ENCODE data around the gene RECK.

RECK gene

DNA sequence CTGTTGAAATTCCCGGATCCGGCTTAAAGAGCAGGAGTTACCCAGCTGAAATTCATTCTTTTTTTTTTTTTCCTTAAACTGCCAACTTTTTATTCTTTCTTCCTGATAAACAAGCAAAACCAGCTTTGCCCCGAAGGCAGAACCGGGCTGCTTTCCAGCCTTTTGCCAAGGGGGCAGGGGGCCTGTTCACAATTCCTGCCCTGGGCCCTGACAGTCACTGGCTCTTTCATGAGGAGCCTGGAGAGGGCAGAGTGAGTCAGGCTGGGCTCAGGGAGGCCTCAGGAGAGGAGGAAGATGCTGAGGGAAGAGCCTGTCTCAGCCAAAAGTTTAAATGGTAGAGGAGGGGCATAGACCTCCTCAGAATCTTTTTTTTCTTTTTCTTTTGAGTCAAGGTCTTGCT, 104.6 kb downstream of the RECK start:
- peaks cover 43% of the 10 kb centered on the region for H3K36me3 Mint-ChIP-seq (ENCODE audit: low read depth)
- H3K4me1 Mint-ChIP-seq (ENCODE audit: low read depth) = peaks cover 86% of the 10 kb centered on the region

DNA sequence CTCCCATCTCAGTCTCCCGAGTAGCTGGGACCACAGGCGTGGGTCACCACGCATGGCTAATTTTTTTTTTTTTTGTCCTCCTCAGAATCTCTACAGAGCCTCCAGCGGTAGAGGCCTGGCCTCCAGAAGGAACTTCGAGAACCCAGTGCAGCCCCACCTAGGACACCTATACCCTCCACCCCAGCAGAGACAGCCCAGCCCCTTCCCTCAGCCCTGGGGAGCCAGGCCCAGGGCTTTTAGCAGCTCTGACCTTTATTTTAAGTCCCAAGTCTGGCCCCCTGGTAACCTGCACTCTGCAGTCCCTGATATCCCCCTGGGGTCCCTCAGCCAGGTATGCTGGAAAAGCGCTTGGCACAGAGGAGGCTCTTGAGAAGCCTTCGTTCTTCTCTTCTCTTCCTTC, 105.0 kb downstream of the RECK start:
- peak overlapping the region; percentile 52 for H3K27ac Mint-ChIP-seq

More for the DNA sequence above, 104.6 kb downstream of the RECK start:
- H3K27ac Mint-ChIP-seq = peak overlapping the region; percentile 45
- peaks cover 12% of the 10 kb centered on the region for H3K9me3 Mint-ChIP-seq
- H3K27me3 Mint-ChIP-seq (ENCODE audit: low read depth) = peaks cover 11% of the 10 kb centered on the region
- no peak overlapping the region for H3K4me3 Mint-ChIP-seq

DNA sequence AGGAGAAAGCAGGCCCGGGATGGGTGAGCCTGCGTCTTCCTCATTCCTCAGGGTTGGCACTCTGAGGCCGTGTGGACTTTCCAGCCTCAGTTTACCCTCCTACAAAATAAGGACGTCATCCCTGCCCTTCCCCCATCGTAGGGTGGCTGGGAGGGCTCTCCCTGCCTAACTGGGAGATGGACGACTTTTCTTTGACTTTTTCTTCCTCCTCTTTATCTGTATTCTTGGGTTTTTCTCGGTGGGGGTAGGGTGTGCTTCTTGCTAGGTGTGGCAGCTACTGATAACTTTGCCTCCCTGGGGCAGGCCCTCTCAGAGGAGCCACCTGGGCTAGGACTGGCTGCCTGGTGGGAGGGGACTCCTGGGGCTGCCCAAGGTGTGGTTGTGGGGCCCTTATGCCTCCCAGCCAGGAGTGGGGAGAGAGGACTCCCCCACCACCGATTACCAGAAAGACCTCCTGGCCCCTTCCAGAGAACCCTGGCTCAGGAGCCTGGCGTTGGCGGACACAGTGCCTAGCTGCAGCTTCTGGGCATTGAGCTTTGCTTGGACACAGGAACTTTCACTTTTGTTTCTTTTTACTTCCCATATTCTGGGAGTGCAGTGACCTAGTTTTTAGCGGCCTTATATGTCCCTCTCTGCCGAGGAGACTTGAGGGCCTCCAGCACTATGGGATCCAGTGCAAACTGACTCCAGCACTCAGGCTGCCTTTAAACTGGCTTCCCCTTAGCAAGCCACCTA, 106.0 kb downstream of the RECK start:
- Mint-ChIP-seq H3K36me3 (ENCODE audit: low read depth) (peaks cover 50% of the 10 kb centered on the region), H3K4me3 (peak overlapping the region; percentile 84), H3K27me3 (ENCODE audit: low read depth) (peaks cover 3% of the 10 kb centered on the region), H3K27ac (peak overlapping the region; percentile 92), H3K9me3 (peaks cover 19% of the 10 kb centered on the region), H3K4me1 (ENCODE audit: low read depth) (peaks cover 88% of the 10 kb centered on the region)

More for the DNA sequence above, 105.0 kb downstream of the RECK start:
- Mint-ChIP-seq H3K27me3 (ENCODE audit: low read depth) (peaks cover 11% of the 10 kb centered on the region), H3K36me3 (ENCODE audit: low read depth) (peaks cover 45% of the 10 kb centered on the region), H3K4me1 (ENCODE audit: low read depth) (peaks cover 87% of the 10 kb centered on the region), H3K9me3 (peaks cover 14% of the 10 kb centered on the region), H3K4me3 (no peak overlapping the region)

DNA sequence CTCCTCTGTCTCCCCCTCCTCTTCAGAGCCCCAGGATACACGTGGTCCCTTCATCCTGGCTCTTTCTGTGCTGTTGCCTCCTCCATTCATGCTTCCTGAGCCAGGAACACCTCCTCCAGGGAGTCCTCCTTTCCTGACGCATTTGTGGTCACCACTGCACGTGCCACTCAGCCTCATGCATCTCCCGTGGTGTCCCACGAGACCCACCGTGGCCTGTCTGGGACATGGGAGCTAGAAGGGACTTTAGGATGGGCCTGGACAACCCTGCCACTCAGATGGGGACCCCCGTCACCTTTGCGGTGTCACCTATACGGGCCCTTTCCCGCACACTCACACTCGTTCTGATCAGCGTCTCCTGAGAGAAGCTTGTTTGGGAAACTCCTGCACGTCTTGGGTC, 106.5 kb downstream of the RECK start:
- peaks cover 87% of the 10 kb centered on the region for H3K4me1 Mint-ChIP-seq (ENCODE audit: low read depth)
- peak overlapping the region; percentile 92 for H3K27ac Mint-ChIP-seq
- H3K9me3 Mint-ChIP-seq = peaks cover 19% of the 10 kb centered on the region
- peak overlapping the region; percentile 84 for H3K4me3 Mint-ChIP-seq
- H3K27me3 Mint-ChIP-seq (ENCODE audit: low read depth) = no peaks in the 10 kb centered on the region
- H3K36me3 Mint-ChIP-seq (ENCODE audit: low read depth) = peaks cover 52% of the 10 kb centered on the region

DNA sequence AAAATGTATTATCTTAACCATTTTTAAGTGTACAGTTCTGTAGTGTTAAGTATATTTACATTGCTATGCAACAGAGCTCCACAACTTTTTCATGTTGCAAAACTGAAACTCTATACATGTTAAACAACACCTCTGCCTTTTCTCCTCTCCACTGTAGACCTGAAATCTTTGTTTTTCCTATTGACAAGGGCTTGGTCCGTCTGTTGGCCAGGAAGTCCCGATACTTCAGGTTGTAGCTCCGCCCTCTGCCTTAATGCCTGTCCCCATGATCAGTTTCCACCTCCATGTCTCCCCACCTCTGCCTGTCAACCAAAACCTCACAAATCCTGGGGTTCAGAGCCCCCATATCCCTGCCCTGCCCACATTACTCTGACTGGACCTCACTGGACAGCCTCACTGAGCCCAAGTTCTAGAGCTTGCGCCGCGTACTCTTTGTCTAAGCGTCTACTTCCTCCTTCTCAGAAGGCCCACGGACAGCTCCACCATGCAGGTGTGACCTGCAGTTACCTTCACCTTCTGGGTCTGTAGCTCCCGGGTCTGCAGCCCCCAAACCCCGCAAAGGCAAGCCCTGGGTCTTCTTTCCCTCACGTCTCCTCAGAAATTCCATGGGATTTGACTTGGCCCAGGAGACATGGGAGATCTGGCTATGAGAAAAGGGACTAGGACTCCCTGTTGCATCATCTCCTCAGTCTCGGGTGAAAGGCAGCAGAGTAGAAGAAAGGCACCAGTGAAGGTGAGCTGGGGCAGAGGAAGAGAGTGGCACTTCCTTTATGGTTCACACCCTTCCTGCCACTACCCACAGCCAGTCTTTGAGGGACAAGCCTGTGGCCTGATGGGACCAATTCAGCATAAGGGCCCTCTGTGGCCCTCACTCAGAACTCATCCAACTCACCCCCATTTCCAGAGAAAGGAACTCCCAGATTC, 107.9 kb downstream of the RECK start:
- no peaks in the 10 kb centered on the region for H3K27me3 Mint-ChIP-seq (ENCODE audit: low read depth)
- peaks cover 83% of the 10 kb centered on the region for H3K4me1 Mint-ChIP-seq (ENCODE audit: low read depth)
- H3K9me3 Mint-ChIP-seq = peaks cover 19% of the 10 kb centered on the region
- peaks cover 53% of the 10 kb centered on the region for H3K36me3 Mint-ChIP-seq (ENCODE audit: low read depth)
- peak overlapping the region; percentile 92 for H3K27ac Mint-ChIP-seq
- peak overlapping the region; percentile 84 for H3K4me3 Mint-ChIP-seq

DNA sequence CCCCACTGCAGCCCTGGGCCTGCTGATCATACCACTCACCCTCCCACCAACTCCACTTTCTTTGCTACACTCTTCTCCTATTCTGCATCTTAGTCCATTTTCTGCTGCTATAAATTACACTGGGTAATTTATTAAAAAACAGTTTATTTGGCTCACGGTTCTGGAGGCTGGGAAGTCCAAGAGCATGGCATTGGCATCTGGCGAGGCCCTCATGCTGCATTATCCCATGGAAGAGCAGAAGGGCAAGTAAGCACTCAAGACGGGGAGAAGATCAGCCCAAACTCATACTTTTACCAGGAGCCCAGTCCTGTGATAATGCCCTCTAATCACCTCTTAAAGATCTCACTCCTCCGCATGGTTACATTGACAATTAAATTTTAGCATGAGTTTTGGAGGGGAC, 109.3 kb downstream of the RECK start:
- H3K27ac Mint-ChIP-seq = peak overlapping the region; percentile 92
- H3K36me3 Mint-ChIP-seq (ENCODE audit: low read depth) = peaks cover 54% of the 10 kb centered on the region

DNA sequence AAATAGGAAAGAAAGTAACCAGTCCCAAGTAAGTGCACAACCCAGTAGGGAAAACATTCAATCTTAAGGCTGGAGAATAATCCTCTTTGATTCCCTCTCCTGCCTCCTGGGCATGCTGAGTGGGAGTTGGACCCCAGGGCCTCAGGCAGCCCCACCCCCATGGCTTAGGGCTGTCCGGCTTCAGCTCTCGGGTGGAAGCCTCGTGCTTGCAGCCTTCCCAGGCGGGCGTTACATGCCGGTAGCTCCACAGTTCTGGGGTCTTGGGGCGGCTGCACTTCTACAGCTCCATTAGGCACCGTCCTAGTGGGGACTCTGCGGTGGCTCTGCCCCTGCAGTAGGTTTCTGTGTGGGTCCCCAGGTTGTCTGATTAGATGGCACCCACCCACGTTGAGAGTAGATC, 109.9 kb downstream of the RECK start:
- H3K27ac Mint-ChIP-seq = no peak overlapping the region
- H3K36me3 Mint-ChIP-seq (ENCODE audit: low read depth) = peaks cover 58% of the 10 kb centered on the region
- no peak overlapping the region for H3K4me3 Mint-ChIP-seq
- H3K4me1 Mint-ChIP-seq (ENCODE audit: low read depth) = peaks cover 79% of the 10 kb centered on the region
- H3K27me3 Mint-ChIP-seq (ENCODE audit: low read depth) = no peaks in the 10 kb centered on the region
- H3K9me3 Mint-ChIP-seq = peaks cover 19% of the 10 kb centered on the region

More for the DNA sequence above, 109.3 kb downstream of the RECK start:
- peaks cover 19% of the 10 kb centered on the region for H3K9me3 Mint-ChIP-seq
- H3K4me1 Mint-ChIP-seq (ENCODE audit: low read depth) = peaks cover 80% of the 10 kb centered on the region
- peak overlapping the region; percentile 84 for H3K4me3 Mint-ChIP-seq
- H3K27me3 Mint-ChIP-seq (ENCODE audit: low read depth) = no peaks in the 10 kb centered on the region

DNA sequence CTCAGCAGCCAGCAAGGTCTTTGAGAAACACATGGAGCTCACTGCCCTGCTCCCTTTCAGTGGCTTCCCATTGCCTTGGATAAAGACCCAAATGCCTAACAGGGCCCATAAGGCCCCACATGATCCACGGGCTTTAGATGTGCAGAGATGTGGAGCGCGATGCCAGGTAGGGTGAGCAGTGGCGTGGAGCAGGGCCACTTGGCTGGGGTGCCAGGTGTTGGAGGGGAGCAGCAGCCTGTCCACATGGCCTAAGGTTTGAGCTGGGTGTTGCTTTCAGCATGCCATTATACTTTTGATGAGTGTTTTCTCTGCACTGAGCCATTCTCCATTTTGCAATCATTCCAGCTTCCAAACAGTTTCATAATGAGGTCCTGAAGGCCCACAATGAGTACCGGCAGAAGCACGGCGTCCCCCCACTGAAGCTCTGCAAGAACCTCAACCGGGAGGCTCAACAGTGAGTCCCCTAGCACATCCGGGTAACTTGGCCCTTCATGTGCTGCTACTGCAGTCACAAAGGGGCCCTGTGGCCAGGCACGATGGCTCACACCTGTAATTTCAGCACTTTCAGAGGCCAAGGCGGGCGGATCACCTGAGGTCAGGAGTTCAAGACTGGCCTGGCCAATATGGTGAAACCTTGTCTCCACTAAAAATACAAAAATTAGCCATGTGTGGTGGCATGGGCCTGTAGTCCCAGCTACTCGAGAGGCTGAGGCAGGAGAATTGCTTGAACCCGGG, 110.9 kb downstream of the RECK start:
- Mint-ChIP-seq H3K4me1 (ENCODE audit: low read depth) (peaks cover 76% of the 10 kb centered on the region), H3K27ac (peak overlapping the region; percentile 42), H3K27me3 (ENCODE audit: low read depth) (no peaks in the 10 kb centered on the region), H3K4me3 (peak overlapping the region; percentile 16), H3K36me3 (ENCODE audit: low read depth) (peaks cover 62% of the 10 kb centered on the region), H3K9me3 (peaks cover 19% of the 10 kb centered on the region)

DNA sequence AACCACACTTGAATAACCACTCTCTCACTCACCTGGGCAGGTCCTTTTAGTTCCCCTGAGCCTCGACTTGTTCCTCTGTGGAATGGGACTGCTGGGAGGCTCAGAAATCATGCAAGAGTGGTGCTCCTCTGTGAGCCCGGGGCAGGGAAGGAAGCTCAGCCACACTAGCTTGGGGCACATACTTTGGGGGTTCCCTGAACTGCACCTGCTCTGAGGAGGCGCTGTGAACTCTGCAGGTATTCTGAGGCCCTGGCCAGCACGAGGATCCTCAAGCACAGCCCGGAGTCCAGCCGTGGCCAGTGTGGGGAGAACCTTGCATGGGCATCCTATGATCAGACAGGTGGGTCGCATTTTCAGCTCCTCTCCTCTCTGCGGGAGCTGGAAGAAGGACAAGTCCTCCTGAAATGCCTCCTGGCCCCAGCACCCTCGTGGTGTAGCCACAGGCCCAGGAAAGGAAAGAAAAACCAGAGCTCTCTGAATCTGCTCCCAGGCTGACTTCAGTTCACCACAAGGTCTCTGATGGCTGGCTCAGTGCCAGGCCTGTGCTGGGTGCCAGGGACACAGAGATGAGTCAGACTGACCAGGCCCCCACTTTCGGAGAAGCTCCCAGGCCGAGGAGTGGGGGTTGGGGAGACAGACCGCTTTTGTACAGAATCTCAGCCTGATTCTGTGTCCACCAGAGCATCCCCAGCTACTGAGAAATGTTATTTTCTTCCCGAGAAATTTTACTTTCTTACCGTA, 111.8 kb downstream of the RECK start:
- H3K27ac Mint-ChIP-seq = peak overlapping the region; percentile 17

DNA sequence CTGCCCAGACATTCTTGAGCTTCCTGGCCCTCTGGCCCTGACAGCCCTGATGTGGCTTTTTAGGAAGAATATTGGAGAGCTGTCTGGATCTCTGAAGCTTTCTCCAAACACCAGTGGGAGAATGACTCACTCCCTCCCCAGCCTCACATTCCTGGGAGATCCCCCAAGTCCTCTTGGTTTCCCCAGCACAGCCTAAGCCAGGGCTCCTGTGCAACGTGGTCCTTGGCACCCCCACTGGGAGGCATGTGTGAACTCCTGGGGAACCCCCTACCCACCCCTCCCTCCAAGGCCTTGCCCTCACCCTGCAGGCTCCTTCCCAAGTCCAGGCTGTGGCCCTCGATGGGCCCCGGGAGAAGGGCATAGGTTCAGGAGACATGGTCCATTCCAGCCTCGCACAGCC, 112.5 kb downstream of the RECK start:
- Mint-ChIP-seq H3K4me1 (ENCODE audit: low read depth) (peaks cover 71% of the 10 kb centered on the region), H3K27ac (no peak overlapping the region), H3K4me3 (no peak overlapping the region), H3K27me3 (ENCODE audit: low read depth) (no peaks in the 10 kb centered on the region), H3K36me3 (ENCODE audit: low read depth) (peaks cover 61% of the 10 kb centered on the region), H3K9me3 (peaks cover 19% of the 10 kb centered on the region)

More for the DNA sequence above, 111.8 kb downstream of the RECK start:
- Mint-ChIP-seq H3K27me3 (ENCODE audit: low read depth) (no peaks in the 10 kb centered on the region), H3K9me3 (peaks cover 19% of the 10 kb centered on the region), H3K4me3 (no peak overlapping the region), H3K36me3 (ENCODE audit: low read depth) (peaks cover 61% of the 10 kb centered on the region), H3K4me1 (ENCODE audit: low read depth) (peaks cover 73% of the 10 kb centered on the region)

DNA sequence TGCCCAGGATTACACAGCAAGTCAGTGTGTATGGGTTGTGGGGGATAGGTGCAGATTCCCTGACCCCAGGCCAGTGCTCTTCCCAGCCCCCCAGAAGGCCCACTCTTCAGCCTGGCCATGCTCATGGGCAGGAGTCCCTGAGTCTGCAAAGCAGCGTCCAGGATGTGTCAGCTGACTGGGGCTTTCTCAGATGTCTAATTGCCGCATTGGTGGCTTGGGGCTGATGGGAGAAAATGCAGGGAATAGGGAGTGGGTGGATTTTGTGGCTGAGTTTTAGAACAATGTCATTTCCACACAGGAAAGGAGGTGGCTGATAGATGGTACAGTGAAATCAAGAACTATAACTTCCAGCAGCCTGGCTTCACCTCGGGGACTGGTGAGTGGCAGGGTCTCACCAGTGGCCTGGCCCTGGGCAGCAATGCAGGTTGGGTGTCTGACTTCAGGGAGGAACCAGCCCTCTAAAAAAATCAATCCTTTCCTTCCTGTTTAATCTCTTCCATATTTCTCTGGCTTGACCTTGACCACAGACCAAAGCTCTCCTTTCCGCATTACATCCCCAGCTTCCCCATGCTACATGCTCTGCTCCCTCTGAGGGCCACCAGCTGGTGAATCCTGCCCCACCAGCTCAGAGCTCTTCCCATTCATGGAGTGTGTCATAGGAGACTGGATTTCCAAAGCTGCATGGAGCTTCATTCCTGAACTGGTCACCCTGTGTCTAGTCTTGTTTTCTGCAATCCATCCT, 114.0 kb downstream of the RECK start:
- Mint-ChIP-seq H3K4me3 (peak overlapping the region; percentile 77), H3K4me1 (ENCODE audit: low read depth) (peaks cover 62% of the 10 kb centered on the region), H3K27ac (peak overlapping the region; percentile 97), H3K27me3 (ENCODE audit: low read depth) (no peaks in the 10 kb centered on the region), H3K36me3 (ENCODE audit: low read depth) (peaks cover 56% of the 10 kb centered on the region), H3K9me3 (peaks cover 13% of the 10 kb centered on the region)

DNA sequence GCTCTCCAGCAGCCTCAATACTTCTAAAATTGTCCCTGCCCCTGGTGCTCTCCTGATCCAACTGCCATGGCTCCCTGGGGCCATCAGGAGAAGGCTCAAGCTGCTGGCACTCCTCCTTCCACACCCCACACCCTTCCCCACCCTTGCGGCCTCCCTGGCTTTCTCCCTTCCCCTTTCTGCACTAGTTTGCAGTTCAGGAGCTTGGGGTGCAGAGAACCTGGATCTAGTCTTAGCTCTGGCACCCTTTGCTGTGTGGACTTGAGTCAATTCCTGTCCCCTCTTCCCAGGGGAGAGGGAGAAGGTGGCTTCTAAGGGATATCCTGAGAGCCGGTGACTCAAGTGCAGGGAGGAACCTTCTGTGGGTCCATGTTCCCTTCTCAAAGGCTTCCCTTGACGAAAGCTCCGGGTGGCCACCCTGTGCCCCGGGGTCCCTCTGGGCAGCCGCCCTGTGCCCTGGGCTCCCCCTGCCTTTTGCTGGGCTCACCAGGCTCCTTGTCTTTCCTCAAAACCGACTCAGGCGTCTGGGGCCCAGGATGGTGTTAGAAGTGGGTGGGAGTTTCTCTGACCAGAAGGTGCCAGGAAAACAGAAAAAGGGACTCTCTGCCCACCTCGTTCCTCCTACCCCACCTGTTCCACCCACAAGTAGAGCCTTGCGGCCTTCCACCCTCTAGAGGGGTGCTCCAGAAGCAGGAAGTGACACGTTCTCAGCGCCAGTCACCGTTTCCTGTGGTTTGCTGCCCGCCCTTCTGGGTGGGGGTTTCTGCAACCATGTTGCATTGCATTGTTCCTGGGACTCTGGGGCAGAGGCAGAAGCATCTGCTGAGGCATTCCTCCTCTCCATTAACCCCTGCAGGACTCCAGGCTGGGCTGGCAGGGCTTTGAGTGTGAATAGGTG, 114.8 kb downstream of the RECK start:
- Mint-ChIP-seq H3K27me3 (ENCODE audit: low read depth) (no peaks in the 10 kb centered on the region), H3K4me1 (ENCODE audit: low read depth) (peaks cover 55% of the 10 kb centered on the region), H3K27ac (peak overlapping the region; percentile 97)

More for the DNA sequence above, 114.8 kb downstream of the RECK start:
- Mint-ChIP-seq H3K4me3 (peak overlapping the region; percentile 80), H3K36me3 (ENCODE audit: low read depth) (peaks cover 53% of the 10 kb centered on the region), H3K9me3 (peaks cover 5% of the 10 kb centered on the region)

All from T-helper 1 cell treated with Interleukin-12 subunit alpha and Interleukin-12 subunit beta and Interleukin-4 antibody, amounts not matched to agents 30 μg/mL and 1 μg/mL, for 36 hours (primary cell).